Mesenchymal stem cell (in vitro differentiated cells and primary cell): Measurements from ENCODE around the gene KRTCAP2.
A peak's percentile ranks its signal among the peaks of the same experiment; 100 is the strongest.

Experiments
- DNase-seq: peaks from one replicate; pipeline ENCODE4 v3.0.0-alpha.2; 2013
- H2AFZ ChIP-seq: one replicate; pipeline ENCODE4 v1.6.1; 2013; ENCODE audit warnings: low read depth, mild to moderate bottlenecking, control low read depth, inconsistent platforms, low read length, moderate library complexity
- H2AK5ac ChIP-seq: 2 replicates; pipeline ENCODE4 v1.6.1; 2013; ENCODE audit warnings: low read length, moderate library complexity, mild to moderate bottlenecking, inconsistent platforms; ENCODE audit not compliant: severe bottlenecking
- H2BK120ac ChIP-seq: one replicate; pipeline ENCODE4 v1.6.1; 2013; ENCODE audit warnings: low read depth, mild to moderate bottlenecking, inconsistent platforms, low read length, moderate library complexity
- H2BK12ac ChIP-seq, 2 experiments: one replicate each; pipeline ENCODE4 v1.6.1; 2013; ENCODE audit warnings: inconsistent platforms in 2 of 2, low read length in 2 of 2, mild to moderate bottlenecking in 2 of 2, moderate library complexity in 2 of 2, control low read depth in 1 of 2
- H2BK15ac ChIP-seq: one replicate; pipeline ENCODE4 v1.6.1; 2013; ENCODE audit warnings: mild to moderate bottlenecking, low read depth, inconsistent platforms; ENCODE audit not compliant: poor library complexity, severe bottlenecking
- H2BK5ac ChIP-seq: 2 replicates; pipeline ENCODE4 v1.6.1; 2013; ENCODE audit warnings: low read depth, mild to moderate bottlenecking, low read length, control low read depth, inconsistent platforms; ENCODE audit not compliant: poor library complexity, severe bottlenecking
- H3K14ac ChIP-seq, 2 experiments: one replicate each; pipeline ENCODE4 v1.6.1; 2013; ENCODE audit warnings: inconsistent platforms in 2 of 2, low read length in 2 of 2, control low read depth in 1 of 2, mild to moderate bottlenecking in 1 of 2, moderate library complexity in 1 of 2
- H3K18ac ChIP-seq, 2 experiments: one replicate each; pipeline ENCODE4 v1.6.1; 2013; ENCODE audit warnings: inconsistent platforms in 2 of 2, low read length in 2 of 2, control low read depth in 1 of 2, low read depth in 1 of 2, mild to moderate bottlenecking in 1 of 2
- H3K23ac ChIP-seq, 2 experiments: one replicate each; pipeline ENCODE4 v1.6.1; 2013; ENCODE audit warnings: inconsistent platforms in 2 of 2, low read length in 2 of 2, mild to moderate bottlenecking in 2 of 2, moderate library complexity in 2 of 2, control low read depth in 1 of 2
- H3K27ac ChIP-seq: 2 replicates; pipeline ENCODE4 v1.5.1; 2013; ENCODE audit warnings: mild to moderate bottlenecking, moderate library complexity, low read length, control low read depth, inconsistent platforms; ENCODE audit not compliant: poor library complexity, severe bottlenecking
- H3K27me3 ChIP-seq, 2 experiments: 2 replicates each; pipeline versions ENCODE4 v1.6.1 to v1.7.0; 2013; ENCODE audit warnings: low read length in 2 of 2, mild to moderate bottlenecking in 2 of 2, moderate library complexity in 2 of 2, control low read depth in 1 of 2, inconsistent platforms in 1 of 2; ENCODE audit not compliant: control insufficient read depth in 1 of 2, insufficient read depth in 1 of 2
- H3K36me3 ChIP-seq, 2 experiments: 2 replicates each; pipeline versions ENCODE4 v1.6.1 to v1.7.0; 2013; ENCODE audit warnings: low read length in 2 of 2, control low read depth in 1 of 2, inconsistent platforms in 1 of 2, low read depth in 1 of 2, mild to moderate bottlenecking in 1 of 2; ENCODE audit not compliant: insufficient read depth in 2 of 2, control insufficient read depth in 1 of 2
- H3K4ac ChIP-seq, 2 experiments: one replicate each; pipeline ENCODE4 v1.6.1; 2013; ENCODE audit warnings: inconsistent platforms in 2 of 2, low read length in 2 of 2, mild to moderate bottlenecking in 2 of 2, moderate library complexity in 2 of 2, control low read depth in 1 of 2, low read depth in 1 of 2
- H3K4me1 ChIP-seq: 2 replicates; pipeline ENCODE4 v1.6.1; 2013; ENCODE audit warnings: low read depth, low read length, control low read depth; ENCODE audit not compliant: control insufficient read depth, insufficient read depth
- H3K4me2 ChIP-seq: 2 replicates; pipeline ENCODE4 v1.6.1; 2013; ENCODE audit warnings: low read length, mild to moderate bottlenecking, inconsistent platforms; ENCODE audit not compliant: poor library complexity, severe bottlenecking
- H3K4me3 ChIP-seq, 2 experiments: 2 replicates each; pipeline versions ENCODE4 v1.5.1 to v1.7.0; 2013; ENCODE audit warnings: low read length in 2 of 2, mild to moderate bottlenecking in 2 of 2, control low read depth in 1 of 2, low read depth in 1 of 2; ENCODE audit not compliant: insufficient read depth in 1 of 2
- H3K79me1 ChIP-seq: replicated peaks from 2 replicates; pipeline ENCODE4 v1.6.1; 2013; ENCODE audit warnings: mild to moderate bottlenecking, control low read depth, low read length, inconsistent platforms; ENCODE audit not compliant: poor library complexity, severe bottlenecking
- H3K9ac ChIP-seq: 2 replicates; pipeline ENCODE4 v1.7.0; 2013; ENCODE audit warnings: mild to moderate bottlenecking, low read length, moderate library complexity
- H3K9me3 ChIP-seq: 2 replicates; pipeline ENCODE4 v1.7.0; 2013; ENCODE audit warnings: mild to moderate bottlenecking, low read length; ENCODE audit not compliant: control insufficient read depth
- H4K8ac ChIP-seq: one replicate; pipeline ENCODE4 v1.6.1; 2013; ENCODE audit warnings: inconsistent platforms, mild to moderate bottlenecking, low read length, moderate library complexity
- H4K91ac ChIP-seq: one replicate; pipeline ENCODE4 v1.6.1; 2013; ENCODE audit warnings: mild to moderate bottlenecking, low read length, inconsistent platforms
- WGBS: methylation state at CpG from one replicate; pipeline ENCODE4 v1.1.7; 2013; ENCODE audit warnings: mixed read lengths; 5-methylcytosine and 5-hydroxymethylcytosine counted together

Gene KRTCAP2

GRCh38 chr1:155125946-155126555 lies 47.1 kb downstream of the KRTCAP2 start:
- Histone ChIP-seq H3K4ac (no peak overlapping the region), H4K91ac (peak overlapping the region; percentile 7), H4K8ac (no peak overlapping the region), H3K36me3 (no peaks in the 10 kb centered on the region), H3K23ac (no peak overlapping the region), H2BK5ac (peak overlapping the region; percentile 48), H3K27ac (no peak overlapping the region), H2BK12ac (peak overlapping the region in 1 of 2 experiments; percentile 57), H2AK5ac (no peak overlapping the region), H2BK15ac (no peak overlapping the region), H3K79me1 (no peaks in the 10 kb centered on the region), H3K4me3 (peak overlapping the region; percentile 23 to 53), H2AFZ (peak overlapping the region; percentile 36), H3K14ac (no peak overlapping the region), H3K4me2 (peak overlapping the region; percentile 94), H3K18ac (no peak overlapping the region), H3K9me3 (no peaks in the 10 kb centered on the region), H3K4me1 (peaks cover 51% of the 10 kb centered on the region), H3K9ac (no peak overlapping the region), H2BK120ac (no peak overlapping the region), H3K27me3 (peaks cover 56 to 84% of the 10 kb centered on the region in 2 experiments)
- DNase-seq = peak; percentile 52
- 13% methylated on average over 42 of the region's 53 CpGs for WGBS

- Histone ChIP-seq H3K4me2 (no peak overlapping the region), H3K4me1 (peaks cover 51% of the 10 kb centered on the region), H3K9ac (no peak overlapping the region), H2AK5ac (no peak overlapping the region), H3K23ac (no peak overlapping the region), H2BK12ac (no peak overlapping the region), H2BK15ac (no peak overlapping the region), H3K27me3 (peaks cover 61 to 83% of the 10 kb centered on the region in 2 experiments), H2AFZ (no peak overlapping the region), H3K9me3 (no peaks in the 10 kb centered on the region), H2BK120ac (no peak overlapping the region), H3K4me3 (no peak overlapping the region), H4K8ac (no peak overlapping the region), H2BK5ac (no peak overlapping the region), H3K36me3 (no peaks in the 10 kb centered on the region), H3K79me1 (no peaks in the 10 kb centered on the region), H3K4ac (no peak overlapping the region), H3K27ac (no peak overlapping the region), H3K18ac (no peak overlapping the region), H4K91ac (no peak overlapping the region), H3K14ac (no peak overlapping the region)
- 60% methylated on average over 10 of the region's 11 CpGs for WGBS
- DNase-seq = no peak
Measured at GRCh38 chr1:155125511-155125945, 47.6 kb downstream of the KRTCAP2 start.

DNA sequence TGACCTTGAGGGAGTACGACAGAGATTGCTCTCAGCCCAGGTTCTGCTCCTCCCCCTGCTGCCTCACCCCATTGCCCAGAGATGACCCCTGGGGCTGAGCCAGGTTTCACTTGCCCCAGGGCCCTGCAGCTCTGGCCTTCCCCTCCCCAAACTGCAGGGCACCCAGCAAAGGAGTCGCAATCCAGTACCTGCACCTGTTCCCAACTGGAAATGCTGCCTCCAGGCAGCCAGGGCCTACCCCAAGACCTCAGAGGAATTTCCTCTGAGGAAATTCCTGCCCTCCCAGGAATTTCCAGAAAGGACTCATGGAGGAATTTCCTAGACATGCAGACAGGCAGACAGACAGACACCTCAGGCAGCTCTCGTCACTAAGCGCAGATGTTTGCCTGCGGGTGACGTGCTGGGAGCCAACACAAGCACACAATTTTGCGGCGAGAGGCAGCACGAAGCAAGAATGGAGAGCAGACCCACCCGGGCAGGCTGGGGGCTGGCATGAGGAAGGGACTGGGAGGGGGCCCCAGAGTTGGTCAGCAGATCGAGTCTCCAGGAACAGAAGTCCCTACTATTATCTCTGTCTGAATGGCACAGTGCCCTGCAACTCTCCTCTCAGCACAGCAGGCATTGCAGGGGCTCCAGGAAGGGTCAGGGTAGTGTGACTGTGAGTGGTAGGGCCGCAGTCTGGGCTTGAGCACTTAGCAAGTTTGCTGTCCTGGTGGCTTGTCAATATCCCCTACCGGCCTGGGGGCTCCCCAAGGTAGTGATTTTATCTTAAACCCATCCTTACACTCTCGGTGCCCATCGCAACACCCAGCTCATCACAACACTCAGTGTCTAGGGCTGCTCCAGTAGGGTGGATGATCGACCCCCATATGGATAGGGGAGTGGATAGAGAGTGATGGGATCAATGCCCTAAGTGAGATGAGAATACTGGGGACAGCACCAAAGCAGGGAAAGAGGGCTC lies 48.3 kb downstream of the KRTCAP2 start:
- Histone ChIP-seq H2BK120ac (no peak overlapping the region), H3K36me3 (no peaks in the 10 kb centered on the region), H3K9me3 (no peaks in the 10 kb centered on the region), H3K27ac (no peak overlapping the region), H3K4me3 (no peak overlapping the region), H2AFZ (no peak overlapping the region), H3K23ac (no peak overlapping the region), H2AK5ac (no peak overlapping the region), H3K18ac (no peak overlapping the region), H3K4ac (no peak overlapping the region), H3K9ac (no peak overlapping the region), H2BK12ac (no peak overlapping the region), H3K27me3 (peaks cover 68 to 87% of the 10 kb centered on the region in 2 experiments), H3K4me2 (no peak overlapping the region), H3K14ac (no peak overlapping the region), H4K8ac (no peak overlapping the region), H2BK15ac (no peak overlapping the region), H3K4me1 (peaks cover 45% of the 10 kb centered on the region), H3K79me1 (no peaks in the 10 kb centered on the region), H2BK5ac (no peak overlapping the region), H4K91ac (no peak overlapping the region)
- peak; percentile 79 for DNase-seq
- WGBS = 66% methylated on average over 12 of the region's 16 CpGs

- Histone ChIP-seq H3K18ac (no peak overlapping the region), H2AFZ (no peak overlapping the region), H4K8ac (no peak overlapping the region), H2BK120ac (no peak overlapping the region), H3K4me2 (no peak overlapping the region), H3K27ac (no peak overlapping the region), H3K14ac (no peak overlapping the region), H2AK5ac (no peak overlapping the region), H4K91ac (no peak overlapping the region), H2BK12ac (no peak overlapping the region), H3K9me3 (no peaks in the 10 kb centered on the region), H3K23ac (no peak overlapping the region), H3K4ac (no peak overlapping the region), H2BK15ac (no peak overlapping the region), H2BK5ac (no peak overlapping the region), H3K36me3 (no peaks in the 10 kb centered on the region), H3K4me1 (peaks cover 36% of the 10 kb centered on the region), H3K4me3 (no peak overlapping the region), H3K9ac (no peak overlapping the region), H3K79me1 (no peaks in the 10 kb centered on the region), H3K27me3 (peaks cover 73 to 87% of the 10 kb centered on the region in 2 experiments)
- 76% methylated on average over 3 of the region's 4 CpGs for WGBS
- DNase-seq = peak; percentile 29
Measured at GRCh38 chr1:155123801-155124200, 49.3 kb downstream of the KRTCAP2 start.
